DMS79 treated with DMSO at 0.1 percent for 48 hours (cell line): ENCODE results near the gene ATP23.

Experiments used
- DNase-seq: peaks from one replicate; lab custom pipeline; 2025; lab: John Stamatoyannopoulos, UW

The ATP23 gene

DNA sequence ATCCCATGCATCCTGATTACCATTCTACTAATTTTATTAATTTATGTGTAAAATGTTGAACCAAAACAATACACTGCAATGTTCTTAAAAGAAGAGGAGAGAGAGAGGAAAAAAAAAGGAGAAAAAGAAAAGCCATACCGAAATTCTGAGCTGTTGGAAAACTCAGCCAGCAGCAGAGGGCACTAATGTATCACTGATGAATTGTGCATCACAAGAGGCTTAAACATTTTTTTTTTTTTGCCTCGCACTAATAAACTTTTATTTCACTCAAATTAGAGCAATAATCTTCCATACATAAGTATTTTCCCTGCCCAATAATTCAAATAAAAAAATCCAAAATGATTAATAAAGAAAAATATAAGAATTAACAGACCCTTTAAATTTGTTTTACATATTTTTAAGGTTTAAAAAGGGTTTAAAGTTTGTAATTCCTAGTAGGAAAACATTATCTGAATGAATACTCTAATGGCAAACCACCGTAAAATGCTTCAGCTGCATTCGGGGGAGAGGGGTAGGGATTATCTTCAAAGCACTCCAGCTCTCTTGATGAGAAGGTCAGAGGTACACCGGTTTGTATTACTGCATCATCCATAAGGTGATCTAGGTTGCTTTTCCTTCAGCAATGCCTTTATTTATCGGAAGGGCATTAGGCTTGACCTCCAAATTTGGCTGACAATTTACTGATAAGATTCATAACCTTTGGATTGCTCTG lies 41.9 kb downstream of the ATP23 start:
- no peak for DNase-seq

DNA sequence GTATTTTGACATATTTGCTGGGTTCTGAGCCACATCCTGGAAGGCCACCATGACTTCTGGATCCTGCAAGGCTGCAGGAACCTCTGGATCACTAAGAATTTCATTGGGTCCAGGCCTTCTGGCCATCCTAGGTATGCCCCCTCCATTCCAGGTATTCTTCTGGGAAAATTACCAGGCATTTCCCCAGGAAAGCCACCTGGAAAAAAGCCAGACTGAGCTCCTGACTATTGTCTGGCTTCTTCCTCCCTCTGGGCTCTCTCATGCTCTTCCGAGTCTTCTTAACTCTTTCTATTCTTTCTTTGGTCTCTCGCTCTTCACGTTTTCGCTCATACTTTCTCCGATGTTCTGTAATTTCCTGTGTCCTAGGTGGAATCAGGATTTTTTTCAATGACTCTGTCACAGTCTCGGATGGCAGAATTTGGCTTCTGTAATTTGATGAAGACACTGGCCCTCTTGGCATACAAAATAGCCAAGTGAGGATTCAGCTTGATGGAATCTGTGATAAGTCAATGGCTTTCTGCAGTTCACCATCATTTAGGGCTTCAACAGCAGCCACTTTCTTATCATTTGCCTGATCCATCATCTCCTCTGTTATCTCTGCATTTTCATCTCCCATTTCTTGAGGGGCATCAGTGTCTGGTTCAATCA lies 42.6 kb downstream of the ATP23 start:
- DNase-seq = no peak

- no peak for DNase-seq
Observed at GRCh38 chr12:57984629-57985151, 43.3 kb downstream of the ATP23 start.

GRCh38 chr12:57985685-57986084 lies 44.3 kb downstream of the ATP23 start:
- no peak for DNase-seq

GRCh38 chr12:57989838-57990237 lies 48.5 kb downstream of the ATP23 start:
- DNase-seq = no peak

- no peak for DNase-seq
Observed at GRCh38 chr12:57990241-57990883, 49.0 kb downstream of the ATP23 start.

GRCh38 chr12:57992001-57992400 lies 50.6 kb downstream of the ATP23 start:
- no peak for DNase-seq

- DNase-seq = no peak
Observed at GRCh38 chr12:57993030-57993429, 51.7 kb downstream of the ATP23 start.

DNA sequence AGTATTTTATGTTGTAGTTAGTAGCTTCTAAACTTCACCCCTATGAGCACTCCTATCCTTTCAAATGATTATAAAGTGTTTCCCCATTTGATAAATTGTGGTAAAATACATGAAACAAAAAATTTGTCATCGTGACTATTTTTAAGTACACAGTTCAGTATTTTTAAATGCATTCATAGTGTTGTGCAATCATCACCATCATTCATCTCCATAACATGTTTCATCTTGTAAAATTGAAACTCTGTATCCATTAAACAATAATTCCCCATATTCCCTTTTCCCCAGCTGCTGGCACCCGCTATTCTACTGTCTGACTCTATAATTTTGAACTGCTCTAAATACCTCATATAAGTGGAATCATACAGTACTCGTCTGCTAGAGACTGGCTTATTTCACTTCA lies 52.5 kb downstream of the ATP23 start:
- no peak for DNase-seq

- DNase-seq = no peak
Observed at GRCh38 chr12:57996520-57996919, 55.2 kb downstream of the ATP23 start.

DNA sequence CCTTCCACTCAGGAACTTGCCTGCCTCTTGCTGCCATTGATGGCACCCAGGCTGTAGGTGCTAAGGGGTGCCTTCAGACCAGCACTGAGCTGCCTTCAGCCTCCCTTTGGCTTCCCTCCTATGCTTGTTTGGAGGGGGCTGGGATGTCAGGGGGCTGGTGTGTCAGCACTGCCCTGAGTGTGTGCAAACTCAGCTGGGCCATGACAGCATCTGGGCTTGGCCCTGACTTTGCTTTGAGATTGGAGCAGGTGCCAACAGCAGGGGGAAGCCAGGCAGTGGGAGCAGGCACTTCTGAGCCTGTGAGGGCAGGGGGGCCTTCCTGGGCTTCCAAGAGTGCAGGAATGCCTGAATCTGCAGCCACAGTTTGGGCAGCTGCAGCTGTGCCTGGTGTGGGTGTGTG lies 56.9 kb downstream of the ATP23 start:
- DNase-seq = no peak

- no peak for DNase-seq
Observed at GRCh38 chr12:58000499-58000898, 59.1 kb downstream of the ATP23 start.

DNA sequence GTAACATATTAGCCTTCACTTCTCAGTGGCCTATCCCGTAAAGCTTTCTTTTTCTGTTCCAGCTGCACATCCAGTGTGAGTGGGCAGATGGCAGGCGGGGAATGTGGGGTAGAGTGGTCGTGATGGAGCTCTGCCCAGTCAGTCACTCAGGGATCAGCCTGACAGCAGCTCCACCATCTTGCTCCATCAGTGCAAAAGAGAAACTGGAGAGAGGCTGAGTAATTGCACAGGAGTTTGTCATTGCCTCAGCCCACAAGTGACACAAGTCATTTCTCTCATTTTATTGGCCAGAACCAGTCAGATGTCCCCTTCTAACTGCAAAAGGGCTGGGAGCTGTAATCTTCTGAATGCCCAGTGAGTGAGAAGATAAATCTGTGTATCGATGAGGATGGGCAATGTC lies 66.5 kb downstream of the ATP23 start:
- no peak for DNase-seq

GRCh38 chr12:58008634-58009033 lies 67.3 kb downstream of the ATP23 start:
- DNase-seq = no peak
